Activated CD4-positive, alpha-beta T cell treated with anti-CD3 and anti-CD28 coated beads, Interleukin-2, amount 50 U/mL, for 24 hours (primary cell): Measurements from ENCODE around the gene ZFC3H1.
"Not testable (repeated sequence)": the region's sequence is repeated elsewhere in the genome, so short reads cannot be mapped to it uniquely, and the experiment has no call there.

ENCODE experiments used
- DNase-seq, 2 donors: peaks; one replicate each; pipeline ENCODE4 v3.0.0-alpha.2; 2020; ENCODE audit warnings: low read depth in 1 of 2, low spot score in 1 of 2

ZFC3H1 gene

GRCh38 chr12:71582925-71583324 is 80.7 kb downstream of the ZFC3H1 start:
- no peak for DNase-seq

- DNase-seq = no peak
Observed at GRCh38 chr12:71581206-71581605, 82.4 kb downstream of the ZFC3H1 start.

GRCh38 chr12:71578694-71579258 is 84.9 kb downstream of the ZFC3H1 start:
- no peak for DNase-seq

- DNase-seq = no peak
Observed at GRCh38 chr12:71576496-71576895, 87.2 kb downstream of the ZFC3H1 start.

GRCh38 chr12:71569885-71570284 is 93.8 kb downstream of the ZFC3H1 start:
- not testable (repeated sequence) for DNase-seq

- no peak for DNase-seq
Observed at GRCh38 chr12:71567537-71567936, 96.1 kb downstream of the ZFC3H1 start.

GRCh38 chr12:71566655-71567054 is 97.0 kb downstream of the ZFC3H1 start:
- DNase-seq = no peak

GRCh38 chr12:71565535-71565934 is 98.1 kb downstream of the ZFC3H1 start:
- no peak for DNase-seq

GRCh38 chr12:71562676-71563595 is 100.7 kb downstream of the ZFC3H1 start:
- DNase-seq = no peak
